GM23338 (cell line): ENCODE data around the gene GFAP.

Experiments used
- CTCF ChIP-seq, 2 experiments: fragments of 200-600 bp in 1 of 2; sonication (generic) in 1 of 2; conservative IDR thresholded peaks; 2 replicates each; pipeline versions ENCODE4 v1.5.1 to v1.6.1; 2016 to 2017; ENCODE audit warnings: antibody characterized with exemption in 2 of 2, low read depth in 2 of 2, mild to moderate bottlenecking in 2 of 2, moderate library complexity in 1 of 2
- EZH2 ChIP-seq: fragments of 200-600 bp; sonication (generic); IDR thresholded peaks from one replicate; pipeline ENCODE4 v1.8.0; 2017; ENCODE audit warnings: antibody characterized with exemption, mild to moderate bottlenecking, low read depth; ENCODE audit not compliant: unreplicated experiment
- EZH2phosphoT487 ChIP-seq: fragments of 200-600 bp; sonication (generic); IDR thresholded peaks from one replicate; pipeline ENCODE4 v1.8.1; 2018; ENCODE audit warnings: antibody characterized with exemption; ENCODE audit not compliant: unreplicated experiment

GRCh38 chr17:44921122-44921882 is 6.0 kb upstream of the GFAP start:
- TF ChIP-seq EZH2 (no peak), CTCF (conservative IDR thresholded peaks at IDR 0.05; ENCODE audit: low read depth in 2 of 2) (peak in 1 of 2 experiments; percentile 43; a peak in 2 of 4 replicates), EZH2phosphoT487 (no peak)
